ENCODE data around the gene ELMO1.

ELMO1 gene

GRCh38 chr7:37359180-37359579 is 89.5 kb downstream of the ELMO1 start:
- Histone ChIP-seq H3K79me2 (ENCODE audit: control insufficient read depth, insufficient read depth, low read length, unreplicated experiment) (no peaks in the 10 kb centered on the region), H3K4me3 (ENCODE audit: low read depth, low read length) (no peak overlapping the region), H3K27me3 (ENCODE audit: insufficient read depth, low read length) (no peaks in the 10 kb centered on the region), H3K36me3 (ENCODE audit: insufficient read depth, low read length) (no peaks in the 10 kb centered on the region), H3K27ac (ENCODE audit: low read depth, low read length) (no peak overlapping the region), H3K4me1 (ENCODE audit: control insufficient read depth, insufficient read depth, low read length, unreplicated experiment) (no peaks in the 10 kb centered on the region), H2AFZ (ENCODE audit: low read length, unreplicated experiment) (no peak overlapping the region)

DNA sequence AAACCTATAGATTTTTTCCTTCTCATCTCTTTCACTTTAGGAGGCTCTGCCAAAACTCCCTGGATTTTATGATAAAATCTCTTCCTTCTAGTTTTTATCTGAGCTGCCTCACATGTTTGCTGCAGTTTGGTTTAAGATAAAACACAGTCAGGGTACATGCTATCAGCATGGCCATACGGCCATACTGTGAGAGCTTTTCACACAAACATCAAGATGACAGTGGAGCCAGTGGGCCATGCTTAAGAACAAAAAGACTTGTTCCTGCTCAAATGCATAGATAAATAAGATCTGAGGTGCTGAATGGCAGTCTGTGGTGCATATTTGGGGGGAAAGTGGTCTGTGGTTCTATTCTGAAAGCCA is 91.0 kb downstream of the ELMO1 start:
- H3K36me3 ChIP-seq (ENCODE audit: insufficient read depth, low read length): no peaks in the 10 kb centered on the region
- H3K27ac ChIP-seq (ENCODE audit: low read depth, low read length): no peak overlapping the region
- H3K79me2 ChIP-seq (ENCODE audit: control insufficient read depth, insufficient read depth, low read length, unreplicated experiment): no peaks in the 10 kb centered on the region
- H3K4me1 ChIP-seq (ENCODE audit: control insufficient read depth, insufficient read depth, low read length, unreplicated experiment): no peaks in the 10 kb centered on the region
- no peak overlapping the region for H2AFZ ChIP-seq (ENCODE audit: low read length, unreplicated experiment)
- H3K4me3 ChIP-seq (ENCODE audit: low read depth, low read length): no peak overlapping the region
- H3K27me3 ChIP-seq (ENCODE audit: insufficient read depth, low read length): no peaks in the 10 kb centered on the region

DNA sequence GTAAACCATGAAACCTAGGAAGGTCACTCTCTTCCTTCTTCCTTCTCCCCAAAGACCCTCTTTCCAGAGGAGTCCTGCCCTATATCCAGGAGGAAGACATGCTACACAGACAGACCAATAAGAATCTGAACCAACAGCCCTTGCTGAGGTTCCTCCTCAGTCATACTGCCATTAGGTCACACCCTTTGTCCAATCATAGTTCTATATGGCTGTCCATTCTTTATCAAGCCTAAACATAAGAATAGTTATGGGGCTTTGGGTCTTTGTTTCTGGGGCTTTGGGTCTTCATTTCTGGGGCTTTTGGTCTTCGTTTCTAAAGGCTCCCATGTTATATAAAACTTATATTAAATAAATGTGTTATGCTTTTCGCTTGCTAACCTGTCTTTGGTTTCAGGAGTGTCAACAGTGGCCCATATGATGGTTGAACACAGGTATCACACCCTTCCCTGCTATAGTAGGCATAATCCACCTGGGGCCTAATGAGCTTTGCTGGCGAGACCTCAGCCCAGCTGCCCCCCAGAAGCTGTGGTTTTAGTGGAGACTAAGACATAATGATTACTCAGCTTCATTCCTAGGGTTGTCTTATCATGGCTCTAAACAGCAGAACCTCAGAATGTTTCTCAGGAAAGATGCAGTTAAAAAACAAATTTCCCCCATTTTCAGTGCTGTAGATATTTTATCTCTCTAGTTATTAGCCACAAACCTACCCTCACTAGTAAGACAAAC is 91.6 kb downstream of the ELMO1 start:
- Histone ChIP-seq H3K4me3 (ENCODE audit: low read depth, low read length) (no peak overlapping the region), H3K36me3 (ENCODE audit: insufficient read depth, low read length) (no peaks in the 10 kb centered on the region), H3K27me3 (ENCODE audit: insufficient read depth, low read length) (no peaks in the 10 kb centered on the region), H3K27ac (ENCODE audit: low read depth, low read length) (no peak overlapping the region), H3K79me2 (ENCODE audit: control insufficient read depth, insufficient read depth, low read length, unreplicated experiment) (no peaks in the 10 kb centered on the region), H2AFZ (ENCODE audit: low read length, unreplicated experiment) (no peak overlapping the region), H3K4me1 (ENCODE audit: control insufficient read depth, insufficient read depth, low read length, unreplicated experiment) (no peaks in the 10 kb centered on the region)

GRCh38 chr7:37354656-37355131 is 94.0 kb downstream of the ELMO1 start:
- H3K4me3 ChIP-seq (ENCODE audit: low read depth, low read length): no peak overlapping the region
- no peaks in the 10 kb centered on the region for H3K79me2 ChIP-seq (ENCODE audit: control insufficient read depth, insufficient read depth, low read length, unreplicated experiment)
- H3K36me3 ChIP-seq (ENCODE audit: insufficient read depth, low read length): no peaks in the 10 kb centered on the region
- no peaks in the 10 kb centered on the region for H3K27me3 ChIP-seq (ENCODE audit: insufficient read depth, low read length)
- no peaks in the 10 kb centered on the region for H3K4me1 ChIP-seq (ENCODE audit: control insufficient read depth, insufficient read depth, low read length, unreplicated experiment)
- no peak overlapping the region for H3K27ac ChIP-seq (ENCODE audit: low read depth, low read length)
- H2AFZ ChIP-seq (ENCODE audit: low read length, unreplicated experiment): no peak overlapping the region

GRCh38 chr7:37353949-37354655 is 94.6 kb downstream of the ELMO1 start:
- no peaks in the 10 kb centered on the region for H3K79me2 ChIP-seq (ENCODE audit: control insufficient read depth, insufficient read depth, low read length, unreplicated experiment)
- H3K4me1 ChIP-seq (ENCODE audit: control insufficient read depth, insufficient read depth, low read length, unreplicated experiment): no peaks in the 10 kb centered on the region
- no peak overlapping the region for H3K27ac ChIP-seq (ENCODE audit: low read depth, low read length)
- no peaks in the 10 kb centered on the region for H3K27me3 ChIP-seq (ENCODE audit: insufficient read depth, low read length)
- no peak overlapping the region for H3K4me3 ChIP-seq (ENCODE audit: low read depth, low read length)
- no peak overlapping the region for H2AFZ ChIP-seq (ENCODE audit: low read length, unreplicated experiment)
- H3K36me3 ChIP-seq (ENCODE audit: insufficient read depth, low read length): no peaks in the 10 kb centered on the region

- Histone ChIP-seq H3K27ac (ENCODE audit: low read depth, low read length) (no peak overlapping the region), H2AFZ (ENCODE audit: low read length, unreplicated experiment) (no peak overlapping the region), H3K79me2 (ENCODE audit: control insufficient read depth, insufficient read depth, low read length, unreplicated experiment) (no peaks in the 10 kb centered on the region), H3K4me1 (ENCODE audit: control insufficient read depth, insufficient read depth, low read length, unreplicated experiment) (no peaks in the 10 kb centered on the region), H3K36me3 (ENCODE audit: insufficient read depth, low read length) (no peaks in the 10 kb centered on the region), H3K27me3 (ENCODE audit: insufficient read depth, low read length) (no peaks in the 10 kb centered on the region), H3K4me3 (ENCODE audit: low read depth, low read length) (no peak overlapping the region)
Observed at GRCh38 chr7:37352974-37353948, 95.4 kb downstream of the ELMO1 start.

- Histone ChIP-seq H2AFZ (ENCODE audit: low read length, unreplicated experiment) (no peak overlapping the region), H3K4me1 (ENCODE audit: control insufficient read depth, insufficient read depth, low read length, unreplicated experiment) (no peaks in the 10 kb centered on the region), H3K27ac (ENCODE audit: low read depth, low read length) (no peak overlapping the region), H3K4me3 (ENCODE audit: low read depth, low read length) (no peak overlapping the region), H3K79me2 (ENCODE audit: control insufficient read depth, insufficient read depth, low read length, unreplicated experiment) (no peaks in the 10 kb centered on the region), H3K36me3 (ENCODE audit: insufficient read depth, low read length) (no peaks in the 10 kb centered on the region), H3K27me3 (ENCODE audit: insufficient read depth, low read length) (no peaks in the 10 kb centered on the region)
Observed at GRCh38 chr7:37352251-37352880, 96.3 kb downstream of the ELMO1 start.

DNA sequence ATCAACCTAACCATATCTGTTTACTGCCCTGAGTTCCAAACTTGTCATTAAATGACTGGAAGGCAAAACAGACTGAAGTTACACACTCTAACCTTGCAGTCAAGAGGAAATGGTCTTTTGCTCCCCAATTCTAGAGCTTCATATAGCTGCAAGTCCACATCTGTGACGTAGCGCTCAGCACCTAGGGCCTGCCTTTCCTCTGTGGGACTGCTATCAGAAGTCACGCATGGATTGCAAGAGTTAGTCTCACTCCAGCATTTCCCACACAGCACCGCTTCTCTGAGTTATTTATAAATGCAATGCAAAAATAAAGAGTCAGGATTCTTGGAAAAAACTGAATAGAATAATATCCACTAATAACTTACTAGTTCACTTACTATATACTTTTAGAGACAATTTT is 96.9 kb downstream of the ELMO1 start:
- Histone ChIP-seq H3K4me1 (ENCODE audit: control insufficient read depth, insufficient read depth, low read length, unreplicated experiment) (no peaks in the 10 kb centered on the region), H3K4me3 (ENCODE audit: low read depth, low read length) (no peak overlapping the region), H3K27ac (ENCODE audit: low read depth, low read length) (no peak overlapping the region), H3K36me3 (ENCODE audit: insufficient read depth, low read length) (no peaks in the 10 kb centered on the region), H2AFZ (ENCODE audit: low read length, unreplicated experiment) (no peak overlapping the region), H3K27me3 (ENCODE audit: insufficient read depth, low read length) (no peaks in the 10 kb centered on the region), H3K79me2 (ENCODE audit: control insufficient read depth, insufficient read depth, low read length, unreplicated experiment) (no peaks in the 10 kb centered on the region)

- Histone ChIP-seq H3K36me3 (ENCODE audit: insufficient read depth, low read length) (no peaks in the 10 kb centered on the region), H2AFZ (ENCODE audit: low read length, unreplicated experiment) (no peak overlapping the region), H3K79me2 (ENCODE audit: control insufficient read depth, insufficient read depth, low read length, unreplicated experiment) (no peaks in the 10 kb centered on the region), H3K27ac (ENCODE audit: low read depth, low read length) (no peak overlapping the region), H3K4me1 (ENCODE audit: control insufficient read depth, insufficient read depth, low read length, unreplicated experiment) (no peaks in the 10 kb centered on the region), H3K4me3 (ENCODE audit: low read depth, low read length) (no peak overlapping the region), H3K27me3 (ENCODE audit: insufficient read depth, low read length) (no peaks in the 10 kb centered on the region)
Observed at GRCh38 chr7:37349979-37350590, 98.6 kb downstream of the ELMO1 start.

- H3K79me2 ChIP-seq (ENCODE audit: control insufficient read depth, insufficient read depth, low read length, unreplicated experiment): no peaks in the 10 kb centered on the region
- no peak overlapping the region for H3K27ac ChIP-seq (ENCODE audit: low read depth, low read length)
- H3K36me3 ChIP-seq (ENCODE audit: insufficient read depth, low read length): no peaks in the 10 kb centered on the region
Observed at GRCh38 chr7:37348982-37349381, 99.7 kb downstream of the ELMO1 start.

More at GRCh38 chr7:37348982-37349381, 99.7 kb downstream of the ELMO1 start:
- Histone ChIP-seq H3K27me3 (ENCODE audit: insufficient read depth, low read length) (no peaks in the 10 kb centered on the region), H2AFZ (ENCODE audit: low read length, unreplicated experiment) (no peak overlapping the region), H3K4me3 (ENCODE audit: low read depth, low read length) (no peak overlapping the region), H3K4me1 (ENCODE audit: control insufficient read depth, insufficient read depth, low read length, unreplicated experiment) (no peaks in the 10 kb centered on the region)
